Retina (tissue), 1 donor: ENCODE data around the gene ITPR2.
"Not testable (repeated sequence)": the region's sequence is repeated elsewhere in the genome, so short reads cannot be mapped to it uniquely, and the experiment has no call there.

Experiments used
- DNase-seq: peaks from one replicate; pipeline ENCODE4 v3.0.0-alpha.2; 2016

The ITPR2 gene

GRCh38 chr12:26327975-26328644 lies 504.9 kb downstream of the ITPR2 start:
- DNase-seq: no peak

GRCh38 chr12:26323673-26324072 lies 509.3 kb downstream of the ITPR2 start:
- no peak for DNase-seq

GRCh38 chr12:26319511-26319910 lies 513.5 kb downstream of the ITPR2 start:
- DNase-seq: no peak

GRCh38 chr12:26318661-26319068 lies 514.3 kb downstream of the ITPR2 start:
- DNase-seq: no peak

GRCh38 chr12:26317942-26318575 lies 514.9 kb downstream of the ITPR2 start:
- DNase-seq: no peak

- DNase-seq: not testable (repeated sequence)
These were observed 518.9 kb downstream of the ITPR2 start for GRCh38 chr12:26314103-26314502.

- not testable (repeated sequence) for DNase-seq
These were observed 522.5 kb downstream of the ITPR2 start for GRCh38 chr12:26310489-26310888.

GRCh38 chr12:26309634-26310033 lies 523.4 kb downstream of the ITPR2 start:
- no peak for DNase-seq

- no peak for DNase-seq
These were observed 528.7 kb downstream of the ITPR2 start for GRCh38 chr12:26304273-26304672.

- no peak for DNase-seq
These were observed 529.6 kb downstream of the ITPR2 start for GRCh38 chr12:26303418-26303817.

GRCh38 chr12:26302776-26303175 lies 530.2 kb downstream of the ITPR2 start:
- DNase-seq: no peak

GRCh38 chr12:26299751-26300150 lies 533.2 kb downstream of the ITPR2 start:
- no peak for DNase-seq

- no peak for DNase-seq
These were observed 534.0 kb downstream of the ITPR2 start for GRCh38 chr12:26298785-26299621.

GRCh38 chr12:26297396-26298070 lies 535.5 kb downstream of the ITPR2 start:
- DNase-seq: no peak

GRCh38 chr12:26295001-26295400 lies 538.0 kb downstream of the ITPR2 start:
- DNase-seq: no peak

- DNase-seq: no peak
These were observed 539.4 kb downstream of the ITPR2 start for GRCh38 chr12:26293612-26294011.

- DNase-seq: no peak
These were observed 540.4 kb downstream of the ITPR2 start for GRCh38 chr12:26292596-26292995.

- no peak for DNase-seq
These were observed 542.4 kb downstream of the ITPR2 start for GRCh38 chr12:26290565-26290964.

- no peak for DNase-seq
These were observed 545.2 kb downstream of the ITPR2 start for GRCh38 chr12:26287671-26288381.
